GM18508 (cell line): Measurements from ENCODE around the gene NCCRP1.
"Not testable (repeated sequence)": the region's sequence is repeated elsewhere in the genome, so short reads cannot be mapped to it uniquely, and the experiment has no call there.

ENCODE experiments used
- ATAC-seq: cut with Tn5 transposase; IDR thresholded peaks from one replicate; pipeline ENCODE4 v1.9.1; 2021; ENCODE audit warnings: moderate number of reproducible peaks; ENCODE audit not compliant: insufficient read depth, unreplicated experiment

The NCCRP1 gene

GRCh38 chr19:39203372-39204341 is 6.9 kb downstream of the NCCRP1 start, which contains the start of gene SYCN:
SYCN (minus strand) TSS chr19:39204263; CDS start chr19:39204254, 9 bp downstream.
- ATAC-seq, result no peak

- ATAC-seq, result no peak
These were observed 8.6 kb downstream of the NCCRP1 start for GRCh38 chr19:39205449-39205764.

- ATAC-seq, result no peak
These were observed 9.4 kb downstream of the NCCRP1 start for GRCh38 chr19:39206122-39206521.

GRCh38 chr19:39207293-39207836 is 10.6 kb downstream of the NCCRP1 start:
- no peak for ATAC-seq

GRCh38 chr19:39208175-39208795 is 11.5 kb downstream of the NCCRP1 start:
- ATAC-seq, result no peak

- no peak for ATAC-seq
These were observed 12.4 kb downstream of the NCCRP1 start for GRCh38 chr19:39209196-39209595.

GRCh38 chr19:39211731-39212374 is 15.1 kb downstream of the NCCRP1 start:
- ATAC-seq, result no peak

GRCh38 chr19:39212375-39212742 is 15.6 kb downstream of the NCCRP1 start:
- ATAC-seq, result no peak

- not testable (repeated sequence) for ATAC-seq
These were observed 18.6 kb downstream of the NCCRP1 start for GRCh38 chr19:39215323-39215722.

GRCh38 chr19:39217094-39217493 is 20.3 kb downstream of the NCCRP1 start:
- ATAC-seq, result no peak

- ATAC-seq, result no peak
These were observed 21.7 kb downstream of the NCCRP1 start for GRCh38 chr19:39218230-39219007.

- ATAC-seq, result not testable (repeated sequence)
These were observed 22.3 kb downstream of the NCCRP1 start for GRCh38 chr19:39219108-39219507.

- no peak for ATAC-seq
These were observed 27.0 kb downstream of the NCCRP1 start for GRCh38 chr19:39223703-39224279.

GRCh38 chr19:39224910-39225309 is 28.1 kb downstream of the NCCRP1 start:
- no peak for ATAC-seq

- no peak for ATAC-seq
These were observed 33.5 kb downstream of the NCCRP1 start for GRCh38 chr19:39230096-39230764.

- no peak for ATAC-seq
These were observed 35.9 kb downstream of the NCCRP1 start for GRCh38 chr19:39232708-39233107.

GRCh38 chr19:39236527-39236926 is 39.8 kb downstream of the NCCRP1 start:
- ATAC-seq, result no peak

GRCh38 chr19:39237200-39238184 is 40.7 kb downstream of the NCCRP1 start:
- ATAC-seq, result no peak
